ENCODE measurements around the gene ATP23.

ATP23 gene

GRCh38 chr12:57984629-57985151, 43.3 kb downstream of the ATP23 start:
- DNase-seq = no peak

- DNase-seq = no peak
These were observed 44.3 kb downstream of the ATP23 start for GRCh38 chr12:57985685-57986084.

- DNase-seq = no peak
These were observed 48.5 kb downstream of the ATP23 start for GRCh38 chr12:57989838-57990237.

- no peak for DNase-seq
These were observed 49.0 kb downstream of the ATP23 start for GRCh38 chr12:57990241-57990883.

GRCh38 chr12:57992001-57992400, 50.6 kb downstream of the ATP23 start:
- no peak for DNase-seq

- no peak for DNase-seq
These were observed 51.7 kb downstream of the ATP23 start for GRCh38 chr12:57993030-57993429.

- DNase-seq = no peak
These were observed 52.5 kb downstream of the ATP23 start for GRCh38 chr12:57993834-57994233.

- DNase-seq = no peak
These were observed 55.2 kb downstream of the ATP23 start for GRCh38 chr12:57996520-57996919.

GRCh38 chr12:57998251-57998650, 56.9 kb downstream of the ATP23 start:
- DNase-seq = no peak

- DNase-seq = no peak
These were observed 59.1 kb downstream of the ATP23 start for GRCh38 chr12:58000499-58000898.

GRCh38 chr12:58007875-58008274, 66.5 kb downstream of the ATP23 start:
- DNase-seq = no peak

GRCh38 chr12:58008634-58009033, 67.3 kb downstream of the ATP23 start:
- DNase-seq = no peak
